Muscle of leg (tissue), 11 donors: ENCODE measurements around the gene CCDC6. TPM values are rescaled to one million over a fixed set of nuclear protein-coding genes. Genes with fewer than 3 reads are reported as not detected.
"Not testable (repeated sequence)": the region's sequence is repeated elsewhere in the genome, so short reads cannot be mapped to it uniquely, and the experiment has no call there.

ENCODE experiments used
- DNase-seq: peaks from one replicate; pipeline ENCODE4 v3.0.0; 2013
- H3K27ac ChIP-seq: one replicate; pipeline ENCODE4 v1.5.1; 2013; ENCODE audit warnings: mild to moderate bottlenecking, low read length, control low read depth
- H3K27me3 ChIP-seq: one replicate; pipeline ENCODE4 v1.6.1; 2013; ENCODE audit warnings: low read length; ENCODE audit not compliant: control insufficient read depth, insufficient read depth
- H3K36me3 ChIP-seq: one replicate; pipeline ENCODE4 v1.6.1; 2013; ENCODE audit warnings: low read length; ENCODE audit not compliant: control insufficient read depth, insufficient read depth
- H3K4me1 ChIP-seq: one replicate; pipeline ENCODE4 v1.6.1; 2013; ENCODE audit warnings: low read length; ENCODE audit not compliant: control insufficient read depth, insufficient read depth
- H3K4me3 ChIP-seq: one replicate; pipeline ENCODE4 v1.5.1; 2013; ENCODE audit warnings: low read length, control low read depth
- H3K9me3 ChIP-seq: replicated peaks from 2 replicates; pipeline ENCODE4 v1.6.1; 2013; ENCODE audit warnings: low read depth, low read length; ENCODE audit not compliant: control insufficient read depth
- WGBS: methylation state at CpG from one replicate; pipeline ENCODE4 v1.1.5; 2013; ENCODE audit warnings: missing lambda C conversion rate; ENCODE audit not compliant: insufficient coverage; 5-methylcytosine and 5-hydroxymethylcytosine counted together
- polyA plus RNA-seq, 8 donors: library from polyadenylated mRNA; unstranded; fragments of 120-200 nt; gene quantifications; one replicate each; pipeline versions ENCODE4 v1.2.1 to v1.2.3, GENCODE V29; 2013; ENCODE audit warnings: inconsistent platforms in 1 of 8, low replicate concordance in 1 of 8; ENCODE audit not compliant: insufficient read length in 8 of 8, insufficient read depth in 1 of 8
- total RNA-seq: library from RNA; stranded (reverse); fragments of 120-200 nt; gene quantifications from one replicate; pipeline ENCODE4 v1.2.4, GENCODE V29; 2013

CCDC6 gene
- total and polyA plus RNA-seq, 9 donors, result 13.5 to 23.2 (median 18.4) TPM

DNA sequence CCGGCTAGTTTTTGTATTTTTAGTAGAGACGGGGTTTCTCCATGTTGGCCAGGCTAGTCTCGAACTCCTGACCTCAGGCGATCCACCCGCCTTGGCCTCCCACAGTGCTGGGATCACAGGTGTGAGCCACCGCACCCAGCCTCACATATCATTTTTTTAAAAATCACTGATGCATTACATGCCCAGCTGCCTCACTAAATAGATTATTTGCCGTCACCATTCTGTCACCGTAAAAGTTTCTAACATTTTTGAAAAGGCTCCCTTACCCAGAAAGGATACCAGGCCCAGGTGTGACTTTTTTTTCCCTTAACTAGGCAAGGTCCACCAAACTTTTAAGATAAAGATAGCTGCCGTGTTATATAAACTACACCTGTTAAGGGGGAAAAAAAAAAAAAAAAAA is 30.1 kb downstream of the CCDC6 start:
- not testable (repeated sequence) for H3K27ac ChIP-seq, H3K36me3 ChIP-seq, H3K27me3 ChIP-seq, H3K4me3 ChIP-seq, DNase-seq, H3K4me1 ChIP-seq, H3K9me3 ChIP-seq
- 78% methylated on average over 4 of the region's 9 CpGs for WGBS

DNA sequence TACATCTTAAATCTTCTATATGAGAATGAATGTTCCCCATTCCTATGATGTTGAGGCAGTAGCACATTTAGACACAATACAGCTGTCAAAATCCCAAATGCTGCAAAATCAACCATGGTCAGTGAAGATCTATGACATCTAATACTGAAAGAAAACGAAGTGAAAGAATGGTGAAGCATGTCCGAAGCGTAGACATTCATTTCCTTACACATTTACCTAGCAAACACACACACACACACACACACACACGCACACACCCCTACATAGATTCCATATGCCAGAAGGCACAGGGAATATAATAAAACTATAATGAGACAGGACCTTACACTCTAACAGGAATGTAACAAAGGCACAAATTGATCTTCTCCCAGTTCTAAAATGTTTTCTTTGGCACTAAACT is 32.5 kb downstream of the CCDC6 start:
- WGBS, result no CpG with 5 or more reads among the region's 4 CpGs
- Histone ChIP-seq H3K36me3 (no peaks in the 10 kb centered on the region), H3K9me3 (no peaks in the 10 kb centered on the region), H3K4me1 (peaks cover 5% of the 10 kb centered on the region), H3K27ac (no peak overlapping the region), H3K4me3 (no peak overlapping the region), H3K27me3 (no peaks in the 10 kb centered on the region)
- no peak for DNase-seq

DNA sequence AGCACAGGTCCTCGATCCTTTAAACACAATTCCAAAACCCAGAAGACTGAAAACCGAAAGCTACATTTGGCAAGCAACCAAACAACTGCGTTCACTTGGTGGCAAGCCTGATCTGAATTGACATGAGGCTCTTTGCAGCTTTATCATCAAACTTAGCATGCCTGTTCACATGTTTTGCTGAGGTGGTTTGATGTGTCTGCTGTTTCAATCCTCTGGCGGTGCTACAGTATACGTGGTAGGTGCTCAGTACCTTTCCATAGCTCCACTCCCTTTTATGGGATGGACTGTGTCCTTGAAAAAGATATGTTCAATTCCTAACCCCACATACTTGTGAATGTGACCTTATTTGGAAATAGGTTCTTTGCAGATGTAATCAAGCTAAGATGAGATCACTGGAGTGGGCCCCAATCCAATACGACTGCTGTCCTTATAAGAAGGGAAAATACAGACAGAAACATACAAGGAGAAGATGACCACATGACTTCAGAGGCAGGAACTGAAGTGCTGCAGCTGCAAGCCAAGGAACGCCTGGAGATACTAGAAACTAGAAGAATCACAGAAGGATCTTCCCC is 33.4 kb downstream of the CCDC6 start:
- Histone ChIP-seq H3K27ac (no peak overlapping the region), H3K4me3 (no peak overlapping the region), H3K36me3 (no peaks in the 10 kb centered on the region), H3K9me3 (no peaks in the 10 kb centered on the region), H3K27me3 (no peaks in the 10 kb centered on the region), H3K4me1 (peaks cover 9% of the 10 kb centered on the region)
- WGBS, result 25% methylated on average over 1 of the region's 7 CpGs
- peak; percentile 83 for DNase-seq

DNA sequence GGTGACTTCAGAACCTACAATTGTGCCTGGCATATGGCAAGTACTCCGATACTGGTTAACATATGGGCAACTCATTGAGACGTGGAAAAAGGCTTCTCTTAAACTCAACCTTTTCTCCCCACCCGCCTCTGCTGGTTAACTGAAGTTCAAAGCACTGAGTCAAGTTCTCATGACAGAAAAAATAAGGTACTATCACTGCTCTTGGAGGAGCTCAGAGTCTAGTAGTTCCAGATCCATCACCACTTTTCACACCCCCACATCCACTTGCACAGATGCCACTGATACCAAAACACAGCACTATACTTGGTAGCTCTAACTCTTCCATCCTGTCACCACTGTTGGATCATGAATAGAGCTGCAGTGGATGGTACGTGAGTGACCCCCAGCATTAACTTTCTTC is 36.2 kb downstream of the CCDC6 start:
- 68% methylated on average over 2 of the region's 4 CpGs for WGBS
- H3K27me3 ChIP-seq, result no peaks in the 10 kb centered on the region
- no peaks in the 10 kb centered on the region for H3K9me3 ChIP-seq
- no peaks in the 10 kb centered on the region for H3K36me3 ChIP-seq
- H3K27ac ChIP-seq, result no peak overlapping the region
- H3K4me1 ChIP-seq, result peaks cover 9% of the 10 kb centered on the region
- H3K4me3 ChIP-seq, result no peak overlapping the region
- no peak for DNase-seq

DNA sequence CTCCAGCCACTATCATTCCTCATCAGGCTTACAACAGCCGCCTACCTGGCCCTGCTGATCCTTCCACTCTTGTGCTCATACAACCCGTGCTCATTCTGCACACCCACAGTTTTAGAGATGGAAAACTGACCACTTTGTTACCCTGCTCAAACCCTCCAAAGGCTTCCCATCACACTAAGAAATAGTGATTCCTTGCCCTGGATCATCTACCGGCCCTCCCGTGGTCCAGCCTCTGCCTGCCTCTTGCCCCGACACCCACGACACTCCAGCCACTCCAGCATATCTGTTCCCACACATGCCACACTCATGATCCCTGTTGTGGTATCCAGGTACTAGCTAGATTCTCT is 36.8 kb downstream of the CCDC6 start:
- H3K4me3 ChIP-seq, result no peak overlapping the region

DNA sequence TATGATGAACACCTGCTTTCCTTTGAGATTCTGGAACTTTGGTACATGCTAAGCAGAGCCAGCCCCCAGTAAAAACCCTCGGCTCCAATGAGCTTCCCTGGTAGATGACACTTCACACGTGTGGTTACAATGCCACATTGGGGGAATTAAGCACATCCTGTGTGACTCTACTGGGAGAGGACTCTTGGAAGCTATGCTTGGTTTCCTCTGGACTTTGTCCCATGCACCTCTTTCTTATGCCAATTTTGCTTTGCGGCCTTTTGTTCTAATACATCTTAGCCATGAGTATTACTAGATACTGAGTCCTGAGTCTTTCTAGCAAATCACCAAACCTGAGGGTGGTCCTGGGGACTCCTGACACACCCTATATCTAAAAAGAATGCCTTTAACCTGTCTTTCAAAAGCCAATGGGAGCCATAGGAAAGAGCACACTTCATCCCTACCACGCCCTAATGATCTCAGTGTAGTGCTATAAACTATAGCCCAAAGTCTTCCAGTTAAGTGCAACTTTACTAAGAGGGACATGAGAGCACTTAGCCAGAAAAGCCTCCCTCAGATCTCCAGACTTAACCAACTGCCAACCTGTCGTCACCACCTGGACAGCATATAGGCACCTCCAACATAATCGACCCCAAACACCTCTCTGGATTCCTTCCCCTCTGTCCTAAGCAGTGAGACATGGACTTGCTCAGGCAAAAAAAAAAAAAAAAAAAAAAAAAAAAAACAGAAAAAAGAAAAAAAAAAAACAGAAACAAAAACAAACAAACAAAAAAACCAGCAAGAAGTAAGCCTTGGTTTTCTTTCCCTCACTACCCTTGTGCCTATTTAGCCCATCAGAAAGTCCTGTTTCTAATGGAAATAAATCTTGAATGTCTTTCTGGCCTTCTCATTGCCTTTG is 37.4 kb downstream of the CCDC6 start:
- no peak overlapping the region for H3K27ac ChIP-seq
- WGBS, result 58% methylated on average over 5 of the region's 6 CpGs

More for the DNA sequence above, 36.8 kb downstream of the CCDC6 start:
- no peaks in the 10 kb centered on the region for H3K27me3 ChIP-seq
- no peaks in the 10 kb centered on the region for H3K9me3 ChIP-seq
- no peak for DNase-seq
- no peak overlapping the region for H3K27ac ChIP-seq
- peaks cover 9% of the 10 kb centered on the region for H3K4me1 ChIP-seq
- 86% methylated on average over 6 of the region's 6 CpGs for WGBS
- H3K36me3 ChIP-seq, result no peaks in the 10 kb centered on the region

DNA sequence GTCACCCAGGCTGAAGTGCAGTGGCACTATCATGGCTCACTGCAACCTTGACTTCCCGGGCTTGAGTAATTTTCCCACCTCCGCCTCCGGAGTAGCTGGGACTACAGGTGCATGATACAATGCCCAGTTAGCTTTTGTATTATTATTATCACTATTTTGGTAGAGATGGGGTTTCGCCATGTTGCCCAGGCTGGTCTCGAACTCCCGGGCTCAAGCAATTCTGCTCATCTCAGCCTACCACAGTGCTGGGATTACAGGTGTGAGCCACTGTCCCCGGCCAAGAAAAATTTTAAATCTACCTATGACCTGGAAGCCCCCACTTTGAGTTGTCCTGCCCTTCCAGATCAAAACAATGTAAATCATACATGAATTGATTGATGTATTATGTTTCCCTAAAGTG is 38.8 kb downstream of the CCDC6 start:
- DNase-seq, result no peak
- Histone ChIP-seq H3K27me3 (no peaks in the 10 kb centered on the region), H3K27ac (no peak overlapping the region), H3K9me3 (no peaks in the 10 kb centered on the region), H3K36me3 (no peaks in the 10 kb centered on the region), H3K4me3 (no peak overlapping the region), H3K4me1 (peaks cover 7% of the 10 kb centered on the region)
- no CpG with 5 or more reads among the region's 7 CpGs for WGBS

More for the DNA sequence above, 37.4 kb downstream of the CCDC6 start:
- Histone ChIP-seq H3K4me1 (peaks cover 9% of the 10 kb centered on the region), H3K9me3 (no peaks in the 10 kb centered on the region), H3K27me3 (no peaks in the 10 kb centered on the region), H3K36me3 (no peaks in the 10 kb centered on the region), H3K4me3 (no peak overlapping the region)
- DNase-seq, result no peak

DNA sequence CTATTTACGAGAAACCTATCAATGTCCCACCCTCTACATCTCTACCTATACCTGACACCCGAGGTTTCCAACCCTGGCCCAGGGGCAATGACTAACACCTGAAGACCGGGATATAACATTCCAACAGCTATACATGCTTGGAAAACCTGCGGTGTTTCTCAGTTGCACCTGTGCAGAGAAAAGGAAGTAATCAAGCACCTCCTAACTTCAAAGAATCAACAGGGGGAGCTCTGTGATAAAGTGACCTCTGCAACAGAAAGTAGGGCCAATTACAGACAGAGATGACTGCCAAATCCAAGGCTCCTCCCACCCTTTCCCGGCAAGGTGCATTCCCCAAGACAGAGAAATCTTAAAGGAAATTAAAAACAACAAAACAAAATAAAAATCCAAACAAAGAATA is 41.3 kb downstream of the CCDC6 start:
- no peak overlapping the region for H3K4me3 ChIP-seq
- no peaks in the 10 kb centered on the region for H3K36me3 ChIP-seq
- no peaks in the 10 kb centered on the region for H3K27me3 ChIP-seq
- H3K27ac ChIP-seq, result no peak overlapping the region
- peaks cover 4% of the 10 kb centered on the region for H3K4me1 ChIP-seq
- H3K9me3 ChIP-seq, result peaks cover 2% of the 10 kb centered on the region
- WGBS, result no CpG with 5 or more reads among the region's 5 CpGs
- no peak for DNase-seq

DNA sequence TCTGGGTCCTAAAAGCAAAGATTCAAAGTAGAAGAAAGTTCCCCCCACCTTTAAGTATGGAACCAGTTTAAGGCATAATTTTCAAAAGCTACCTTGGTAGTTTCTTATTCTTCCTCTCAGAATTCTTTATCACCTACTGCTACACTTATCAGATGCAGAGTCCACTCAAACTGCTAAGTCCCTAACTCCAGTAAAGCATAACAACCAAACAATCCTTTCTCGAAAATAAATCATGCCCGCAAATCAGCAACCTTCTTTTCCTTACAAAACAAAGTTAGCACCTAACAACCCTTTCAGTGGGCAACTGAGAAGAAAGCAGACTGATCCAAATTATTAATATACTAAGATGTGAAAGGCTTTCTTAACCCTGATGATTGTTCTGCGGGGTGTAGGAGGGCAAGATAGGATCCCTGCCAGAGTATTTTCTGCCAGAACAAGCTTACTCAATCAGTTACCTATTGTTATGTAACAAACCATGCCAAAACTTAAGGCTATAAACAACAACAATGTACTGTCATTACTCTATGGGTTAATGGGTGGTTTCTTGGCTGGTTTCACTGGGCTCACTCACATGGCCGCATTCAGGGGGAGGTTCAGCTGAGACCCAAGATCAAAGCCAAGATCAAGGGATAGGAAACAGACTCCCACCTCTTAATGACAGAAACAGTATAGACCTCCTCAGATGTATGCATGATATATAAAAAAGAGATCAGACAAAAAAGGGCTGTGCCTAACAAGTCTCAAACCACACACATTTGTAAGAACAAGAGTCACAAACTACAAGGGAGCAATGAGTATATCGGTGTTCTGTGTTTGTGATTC is 42.0 kb downstream of the CCDC6 start:
- no CpG with 5 or more reads among the region's 5 CpGs for WGBS
- Histone ChIP-seq H3K27me3 (no peaks in the 10 kb centered on the region), H3K27ac (no peak overlapping the region), H3K4me3 (no peak overlapping the region), H3K4me1 (peaks cover 4% of the 10 kb centered on the region), H3K9me3 (peaks cover 2% of the 10 kb centered on the region), H3K36me3 (no peaks in the 10 kb centered on the region)
- DNase-seq, result no peak

DNA sequence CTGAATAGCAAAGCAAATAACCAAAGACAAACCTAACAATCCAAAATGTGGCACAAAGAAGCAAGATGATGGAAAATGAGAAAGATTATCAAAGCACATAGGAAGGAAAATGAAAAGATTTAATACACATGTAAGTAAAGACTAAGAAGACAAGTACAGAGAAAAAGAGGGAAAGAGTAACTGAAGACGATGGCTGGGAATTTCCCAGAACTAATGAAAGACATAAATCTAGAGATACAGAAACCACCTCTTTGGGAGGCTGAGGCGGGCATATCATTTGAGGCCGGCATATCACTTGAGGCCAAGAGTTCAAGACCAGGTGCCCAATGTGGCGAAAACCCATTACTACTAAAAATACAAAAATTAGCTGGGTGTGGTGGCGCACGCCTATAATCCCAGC is 46.8 kb downstream of the CCDC6 start:
- Histone ChIP-seq H3K4me3 (no peak overlapping the region), H3K27me3 (no peaks in the 10 kb centered on the region), H3K27ac (no peak overlapping the region), H3K36me3 (no peaks in the 10 kb centered on the region), H3K9me3 (peaks cover 2% of the 10 kb centered on the region), H3K4me1 (no peaks in the 10 kb centered on the region)
- DNase-seq, result no peak
- WGBS, result no CpG with 5 or more reads among the region's 6 CpGs
